Tongue (tissue), 2 donors: ENCODE measurements around the gene PTPRT. TPM values are rescaled to one million over a fixed set of nuclear protein-coding genes. Genes with fewer than 3 reads are reported as not detected.
A peak's percentile ranks its signal among the peaks of the same experiment; 100 is the strongest.

Experiments used
- DNase-seq: peaks from one replicate; pipeline ENCODE4 v3.0.0-alpha.2; 2015
- total RNA-seq: library from RNA; depleted of rRNA; stranded (reverse); fragments of >200 nt; gene quantifications from one replicate; pipeline ENCODE4 v1.2.3, GENCODE V29; 2014

PTPRT gene
- total RNA-seq, 1 donor from 2014 or later, result 0.92 TPM

GRCh38 chr20:42102000-42102399, 1087.7 kb downstream of the PTPRT start:
- DNase-seq, result no peak

DNA sequence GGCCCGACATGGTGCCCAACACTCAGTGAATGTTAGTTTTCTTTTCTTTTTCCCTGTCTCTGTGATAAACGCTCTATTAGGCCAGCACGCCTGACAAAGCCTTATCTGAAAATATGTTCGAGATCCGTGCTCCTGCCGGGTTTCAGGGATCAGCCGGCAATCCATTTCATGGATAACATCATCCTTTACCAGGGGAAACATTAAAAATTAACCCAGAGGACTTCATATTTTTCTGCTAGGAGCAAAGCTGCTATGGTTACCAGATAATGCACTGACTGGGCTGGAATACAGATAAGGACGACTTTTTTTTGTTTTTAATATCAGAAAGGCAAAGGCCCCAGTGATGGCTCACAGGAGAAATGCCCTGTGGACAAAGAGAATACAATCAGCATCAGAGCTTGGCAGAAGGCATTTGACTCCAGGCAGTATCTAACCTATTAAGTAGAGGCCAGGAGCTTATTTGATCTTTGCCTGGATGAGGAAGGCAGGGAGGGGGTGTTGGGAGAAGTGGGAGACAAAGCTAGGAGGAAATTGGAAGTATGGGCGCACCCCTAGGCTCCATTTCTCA, 1089.5 kb downstream of the PTPRT start:
- no peak for DNase-seq

DNA sequence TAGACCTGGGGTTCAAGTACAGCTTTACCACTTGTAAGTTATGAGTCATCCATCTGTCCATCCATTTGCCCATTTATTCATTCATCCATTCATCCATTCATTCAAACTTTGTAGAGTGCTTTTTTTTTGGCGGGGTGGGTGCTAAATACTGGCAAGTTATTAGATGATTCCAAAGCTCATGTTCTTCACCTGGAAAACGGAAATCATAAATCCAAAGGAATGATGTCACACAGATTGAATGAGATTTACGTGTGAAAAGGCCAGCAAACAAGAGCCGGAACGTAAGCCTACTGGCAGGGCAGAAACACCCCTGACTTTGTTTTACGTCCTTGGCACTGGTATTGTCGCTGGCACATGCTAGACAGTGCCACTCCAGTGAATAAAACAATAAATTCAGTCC, 1090.6 kb downstream of the PTPRT start:
- no peak for DNase-seq

DNA sequence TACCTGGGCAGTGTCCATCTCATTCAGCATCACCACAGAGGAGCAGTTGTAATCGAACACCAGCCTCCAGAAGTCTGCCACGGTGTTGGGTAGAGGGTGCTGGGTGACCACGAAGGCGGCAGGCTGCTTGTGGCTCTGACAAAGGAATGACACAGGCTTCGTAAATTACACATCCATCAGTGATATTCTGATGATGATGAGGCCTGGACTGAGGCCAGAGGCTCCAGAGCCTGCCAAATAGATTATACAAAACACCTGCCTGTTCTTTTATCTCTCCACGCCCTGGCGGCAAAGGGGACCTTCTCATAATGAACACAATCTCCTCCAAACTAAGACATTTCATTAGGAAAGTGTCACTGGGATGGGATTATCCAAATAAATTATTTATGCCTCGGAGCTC, 1091.3 kb downstream of the PTPRT start:
- DNase-seq, result no peak

GRCh38 chr20:42097741-42098140, 1092.0 kb downstream of the PTPRT start:
- DNase-seq, result no peak

DNA sequence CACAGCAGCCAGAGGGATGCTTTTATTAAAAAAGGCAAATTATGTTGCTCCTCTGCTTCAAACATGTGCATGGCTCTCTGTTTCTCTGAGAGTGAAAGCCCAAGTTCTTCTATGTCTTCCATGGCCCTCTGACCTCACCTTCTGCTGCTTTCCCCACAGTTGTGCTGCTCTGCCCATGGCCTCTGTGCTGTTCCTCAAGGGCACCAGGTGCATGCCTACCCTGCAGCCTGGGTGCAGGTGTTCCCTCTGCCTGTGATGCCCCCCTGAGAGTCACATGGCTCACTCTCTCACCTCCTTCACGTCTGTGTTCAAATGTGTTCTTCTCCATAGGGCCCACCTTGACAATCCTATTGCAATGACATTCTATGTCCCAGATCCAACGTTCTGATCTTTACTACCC, 1094.5 kb downstream of the PTPRT start:
- DNase-seq, result no peak

- peak; percentile 7 for DNase-seq
Measured at GRCh38 chr20:42093542-42094440, 1095.9 kb downstream of the PTPRT start.

- DNase-seq, result no peak
Measured at GRCh38 chr20:42093041-42093440, 1096.7 kb downstream of the PTPRT start.

- DNase-seq, result no peak
Measured at GRCh38 chr20:42085366-42085765, 1104.3 kb downstream of the PTPRT start.

- DNase-seq, result peak; percentile 29
Measured at GRCh38 chr20:42083280-42083679, 1106.4 kb downstream of the PTPRT start.

DNA sequence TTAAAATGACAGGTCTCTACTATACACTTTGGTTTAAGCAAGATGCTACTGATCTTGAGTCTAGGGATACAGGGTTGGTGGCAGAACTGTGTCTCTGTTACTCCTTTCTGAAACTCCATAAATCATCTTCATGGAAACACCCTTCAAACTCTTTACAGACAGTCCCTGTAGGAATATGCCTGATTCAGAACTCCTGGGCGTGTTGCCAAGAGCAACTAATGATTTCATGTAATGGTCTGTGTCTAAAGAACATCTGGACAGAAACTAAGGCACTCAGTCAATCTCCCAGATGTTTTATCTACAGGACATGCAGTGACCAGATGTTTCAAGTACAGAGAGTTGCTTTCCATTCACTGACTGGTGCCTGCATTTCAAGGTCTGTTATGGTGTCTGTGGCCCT, 1107.1 kb downstream of the PTPRT start:
- DNase-seq, result peak; percentile 96

DNA sequence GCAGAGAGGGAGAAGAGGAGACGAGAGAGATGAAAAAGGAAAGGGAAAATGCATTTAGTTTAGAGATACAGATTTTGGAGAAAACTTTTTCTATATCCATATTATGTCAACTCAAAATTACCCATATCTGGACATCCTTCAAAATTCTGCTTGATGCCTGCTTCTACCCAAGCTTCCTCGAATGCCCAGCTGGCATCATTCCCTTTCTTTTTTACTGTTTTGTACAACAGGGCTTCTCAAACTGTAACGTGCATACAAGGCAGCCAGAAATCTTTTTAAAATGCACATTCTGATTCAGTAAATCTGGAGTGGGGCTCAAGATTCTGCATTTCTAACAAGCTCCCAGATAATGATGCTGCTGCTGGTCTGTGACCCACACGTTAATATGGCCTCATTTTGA, 1108.8 kb downstream of the PTPRT start:
- no peak for DNase-seq

- DNase-seq, result peak; percentile 72
Measured at GRCh38 chr20:42074944-42075343, 1114.8 kb downstream of the PTPRT start.

GRCh38 chr20:42067596-42067995, 1122.1 kb downstream of the PTPRT start:
- DNase-seq, result peak; percentile 60

- peak; percentile 9 for DNase-seq
Measured at GRCh38 chr20:42067174-42067573, 1122.5 kb downstream of the PTPRT start.

- no peak for DNase-seq
Measured at GRCh38 chr20:42063141-42063540, 1126.6 kb downstream of the PTPRT start.

- DNase-seq, result no peak
Measured at GRCh38 chr20:42053350-42053749, 1136.4 kb downstream of the PTPRT start.

DNA sequence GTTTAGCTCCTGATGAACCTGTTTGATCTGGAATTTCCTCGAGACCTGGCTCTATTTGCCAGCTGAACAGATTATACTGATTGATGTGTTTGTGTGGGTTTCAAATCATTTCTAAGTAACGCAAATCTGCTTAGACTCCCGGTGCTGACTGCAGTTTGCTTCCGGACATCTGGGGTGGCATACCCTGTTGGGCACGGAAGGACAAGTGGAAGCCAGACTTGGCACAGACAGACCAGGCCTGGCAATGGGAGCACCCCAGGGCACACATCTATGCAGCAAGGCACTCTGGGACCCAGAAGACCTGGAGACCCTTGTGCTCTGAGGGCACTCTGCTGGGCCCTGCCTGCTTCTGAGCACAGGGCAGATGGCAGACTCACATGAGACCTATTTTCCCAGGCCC, 1137.8 kb downstream of the PTPRT start:
- no peak for DNase-seq

DNA sequence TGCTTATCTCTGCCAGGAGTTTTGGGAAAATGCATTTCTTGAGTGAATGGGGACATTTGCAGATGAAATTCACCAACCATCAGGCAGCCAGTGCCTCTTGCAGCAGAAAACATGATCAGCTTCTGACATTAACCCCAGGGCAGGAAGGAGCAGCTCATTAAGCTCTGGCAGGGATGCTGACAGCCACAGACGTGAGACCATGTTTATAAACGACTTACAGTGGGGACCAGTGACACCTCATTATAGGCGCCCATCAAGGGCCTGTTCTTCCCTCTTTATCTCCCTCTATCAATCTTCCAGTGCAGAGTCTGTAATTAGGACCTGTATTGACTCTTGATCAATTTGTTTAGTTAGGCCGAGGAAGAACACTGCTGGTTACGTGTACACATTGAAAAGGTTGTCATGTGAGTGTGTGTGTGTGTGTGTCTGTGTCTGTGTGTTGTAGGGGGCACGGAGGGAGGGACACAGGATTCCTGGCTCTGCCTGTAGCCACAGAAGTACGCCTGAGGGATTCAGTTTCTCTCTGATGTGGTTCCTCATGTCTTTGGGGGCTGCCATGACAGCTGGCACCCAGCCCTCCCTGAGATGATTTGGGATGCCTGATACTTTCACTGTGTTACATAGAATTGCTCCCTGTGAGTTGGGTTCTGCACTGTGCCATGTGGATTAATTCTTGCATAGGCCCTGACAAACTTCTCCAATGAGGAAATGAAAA, 1143.2 kb downstream of the PTPRT start:
- DNase-seq, result no peak

DNA sequence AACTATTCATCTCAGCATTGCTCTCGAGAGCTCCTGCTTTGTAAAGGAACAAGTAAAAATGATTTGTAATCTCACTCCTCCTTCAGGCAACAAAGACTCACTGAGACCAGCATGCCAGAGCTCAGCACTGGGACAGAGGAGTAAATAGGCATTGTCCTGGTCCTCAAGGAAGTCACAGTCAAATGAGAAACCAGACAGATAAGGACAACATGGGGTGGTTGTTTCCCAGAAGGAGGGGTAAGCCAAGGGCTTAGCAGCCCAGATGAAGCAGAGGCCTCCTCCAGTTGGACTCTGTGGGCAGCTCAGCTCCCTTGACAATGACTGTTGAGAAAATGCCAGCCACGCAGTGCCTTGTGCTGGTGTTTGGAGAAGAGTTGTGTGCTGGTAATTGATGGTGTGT, 1145.8 kb downstream of the PTPRT start:
- DNase-seq, result no peak

- DNase-seq, result peak; percentile 20
Measured at GRCh38 chr20:42041000-42041565, 1148.6 kb downstream of the PTPRT start.

DNA sequence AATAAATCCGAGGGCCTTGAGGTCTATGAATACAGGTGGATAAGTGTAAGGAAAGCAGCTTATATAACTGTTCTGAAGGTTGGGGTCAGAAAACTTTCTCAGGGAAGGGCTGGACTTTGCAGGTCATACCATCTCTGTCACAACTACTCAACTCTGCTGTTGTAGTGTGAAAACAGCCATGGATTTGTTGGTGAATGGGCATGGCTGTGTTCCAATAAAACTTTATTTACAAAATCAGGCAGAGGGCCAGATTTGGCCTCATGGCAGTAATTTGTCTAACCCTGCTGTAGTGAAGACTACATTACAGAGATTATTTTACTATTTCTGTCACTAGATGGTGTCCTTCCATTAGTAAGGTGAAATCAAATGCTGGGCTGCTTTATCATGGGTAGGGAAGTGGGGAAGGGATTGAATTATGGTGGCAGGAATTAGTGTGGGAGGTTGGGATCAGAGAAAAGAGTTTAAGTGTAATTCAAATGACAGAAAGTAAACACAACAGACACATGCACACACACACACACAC, 1161.9 kb downstream of the PTPRT start:
- peak; percentile 7 for DNase-seq

- DNase-seq, result no peak
Measured at GRCh38 chr20:42026599-42026998, 1163.1 kb downstream of the PTPRT start.
